Measurements from ENCODE around the gene PAX8.

Gene PAX8

GRCh38 chr2:113202305-113203216 is 76.2 kb downstream of the PAX8 start:
- DNase-seq, result no peak

GRCh38 chr2:113201496-113202304 is 77.0 kb downstream of the PAX8 start:
- DNase-seq, result no peak

- no peak for DNase-seq
Observed at GRCh38 chr2:113200736-113201490, 77.8 kb downstream of the PAX8 start.

- DNase-seq, result no peak
Observed at GRCh38 chr2:113200236-113200635, 78.5 kb downstream of the PAX8 start.

- DNase-seq, result no peak
Observed at GRCh38 chr2:113198790-113199612, 79.7 kb downstream of the PAX8 start.

- no peak for DNase-seq
Observed at GRCh38 chr2:113198048-113198789, 80.5 kb downstream of the PAX8 start.

- no peak for DNase-seq
Observed at GRCh38 chr2:113197347-113198047, 81.2 kb downstream of the PAX8 start.

- DNase-seq, result no peak
Observed at GRCh38 chr2:113196839-113197238, 81.9 kb downstream of the PAX8 start.

- no peak for DNase-seq
Observed at GRCh38 chr2:113195923-113196501, 82.7 kb downstream of the PAX8 start.

- no peak for DNase-seq
Observed at GRCh38 chr2:113192459-113193100, 86.1 kb downstream of the PAX8 start.

GRCh38 chr2:113190871-113191270 is 87.8 kb downstream of the PAX8 start:
- DNase-seq, result peak; percentile 38

- peak; percentile 76 for DNase-seq
Observed at GRCh38 chr2:113187771-113188170, 91.0 kb downstream of the PAX8 start.

- no peak for DNase-seq
Observed at GRCh38 chr2:113186433-113186796, 92.3 kb downstream of the PAX8 start.

- DNase-seq, result no peak
Observed at GRCh38 chr2:113185664-113186432, 92.9 kb downstream of the PAX8 start.

- no peak for DNase-seq
Observed at GRCh38 chr2:113184531-113185230, 94.0 kb downstream of the PAX8 start.

GRCh38 chr2:113183703-113184102 is 95.0 kb downstream of the PAX8 start:
- DNase-seq, result no peak

GRCh38 chr2:113183264-113183663 is 95.5 kb downstream of the PAX8 start:
- no peak for DNase-seq

GRCh38 chr2:113182471-113183260 is 96.1 kb downstream of the PAX8 start:
- DNase-seq, result no peak

All from MV-4-11 (cell line).